GM12891 (cell line): ENCODE measurements around the gene SLC8A3.

ENCODE experiments used
- DNase-seq: peaks from one replicate; pipeline ENCODE4 v3.0.0; 2011; ENCODE audit warnings: low spot score; ENCODE audit not compliant: insufficient read length
- FAIRE-seq: peaks from 2 replicates; lab custom pipeline; 2011; peaks lifted over from hg19 to GRCh38; lab: Jason Lieb, UNC
- PAX5 ChIP-seq: IDR thresholded peaks from 2 replicates; pipeline ENCODE4 v1.6.1; 2011; ENCODE audit warnings: low read length, moderate library complexity, mild to moderate bottlenecking; ENCODE audit not compliant: insufficient read depth, severe bottlenecking
- POLR2A ChIP-seq: IDR thresholded peaks from 2 replicates; pipeline ENCODE4 v1.6.1; 2011; ENCODE audit warnings: low read depth, low read length, control low read depth
- POLR2AphosphoS5 ChIP-seq: IDR thresholded peaks from 2 replicates; pipeline ENCODE4 v1.6.1; 2011; ENCODE audit warnings: low read depth, low read length, control low read depth
- POU2F2 ChIP-seq: IDR thresholded peaks from 2 replicates; pipeline ENCODE4 v1.6.1; 2011; ENCODE audit warnings: low read depth, mild to moderate bottlenecking, control low read depth, low read length, moderate library complexity
- SPI1 ChIP-seq: IDR thresholded peaks from 2 replicates; pipeline ENCODE4 v1.6.1; 2011; ENCODE audit warnings: low read depth, low read length, control low read depth
- TAF1 ChIP-seq: IDR thresholded peaks from 2 replicates; pipeline ENCODE4 v1.6.1; 2011; ENCODE audit warnings: low read depth, low read length, control low read depth

Gene SLC8A3

GRCh38 chr14:70097576-70098249, 91.0 kb downstream of the SLC8A3 start:
- no peak for FAIRE-seq
- no peak for DNase-seq
- no peak for TF ChIP-seq PAX5
- TF ChIP-seq POU2F2, result no peak
- TF ChIP-seq POLR2A, result no peak
- TF ChIP-seq POLR2AphosphoS5, result no peak
- TF ChIP-seq TAF1, result no peak
- TF ChIP-seq SPI1, result no peak

- DNase-seq, result no peak
- no peak for TF ChIP-seq POU2F2
- no peak for FAIRE-seq
Observed at GRCh38 chr14:70096866-70097265, 91.9 kb downstream of the SLC8A3 start.

GRCh38 chr14:70094631-70095030, 94.1 kb downstream of the SLC8A3 start:
- TF ChIP-seq POLR2AphosphoS5, result no peak
- TF ChIP-seq SPI1, result no peak
- no peak for TF ChIP-seq POU2F2
- no peak for TF ChIP-seq POLR2A
- TF ChIP-seq TAF1, result no peak
- no peak for TF ChIP-seq PAX5
- no peak for FAIRE-seq
- DNase-seq, result no peak

GRCh38 chr14:70094106-70094505, 94.6 kb downstream of the SLC8A3 start:
- TF ChIP-seq SPI1 (no peak), PAX5 (no peak), TAF1 (no peak), POLR2A (no peak), POLR2AphosphoS5 (no peak)
- FAIRE-seq (no peak), DNase-seq (no peak)

GRCh38 chr14:70093156-70093555, 95.6 kb downstream of the SLC8A3 start:
- DNase-seq, result no peak
- TF ChIP-seq POLR2A (no peak), POLR2AphosphoS5 (no peak), PAX5 (no peak), SPI1 (no peak), POU2F2 (no peak)
- no peak for FAIRE-seq

GRCh38 chr14:70087380-70087697, 101.4 kb downstream of the SLC8A3 start:
- DNase-seq, result no peak
- no peak for FAIRE-seq
- TF ChIP-seq POU2F2 (no peak), SPI1 (no peak), TAF1 (no peak), POLR2A (no peak), POLR2AphosphoS5 (no peak)

- DNase-seq (no peak), FAIRE-seq (peak; percentile 70)
- TF ChIP-seq PAX5 (no peak), SPI1 (no peak), POLR2A (no peak), TAF1 (no peak), POU2F2 (no peak), POLR2AphosphoS5 (no peak)
Observed at GRCh38 chr14:70086685-70087379, 101.9 kb downstream of the SLC8A3 start.

GRCh38 chr14:70084226-70084625, 104.5 kb downstream of the SLC8A3 start:
- TF ChIP-seq SPI1 (no peak), POLR2A (no peak), POU2F2 (no peak), TAF1 (no peak), POLR2AphosphoS5 (no peak)
- FAIRE-seq, result no peak
- DNase-seq, result no peak

- DNase-seq (no peak), FAIRE-seq (no peak)
Observed at GRCh38 chr14:70082394-70082793, 106.4 kb downstream of the SLC8A3 start.

GRCh38 chr14:70080076-70080475, 108.7 kb downstream of the SLC8A3 start:
- DNase-seq (no peak), FAIRE-seq (no peak)
- no peak for TF ChIP-seq POU2F2
- TF ChIP-seq POLR2AphosphoS5, result no peak
- TF ChIP-seq TAF1, result no peak
- no peak for TF ChIP-seq PAX5
- no peak for TF ChIP-seq SPI1
- TF ChIP-seq POLR2A, result no peak

More at GRCh38 chr14:70082394-70082793, 106.4 kb downstream of the SLC8A3 start:
- TF ChIP-seq POU2F2 (no peak), POLR2AphosphoS5 (no peak), PAX5 (no peak), SPI1 (no peak), POLR2A (no peak), TAF1 (no peak)

GRCh38 chr14:70078329-70078728, 110.4 kb downstream of the SLC8A3 start:
- TF ChIP-seq POLR2A, result no peak
- TF ChIP-seq SPI1, result no peak
- no peak for TF ChIP-seq POU2F2
- TF ChIP-seq PAX5, result no peak
- no peak for TF ChIP-seq POLR2AphosphoS5
- TF ChIP-seq TAF1, result no peak
- DNase-seq (no peak), FAIRE-seq (no peak)
